Neural crest cell (in vitro differentiated cells): Measurements from ENCODE around the gene SSBP2. TPM values are rescaled to one million over a fixed set of nuclear protein-coding genes. Genes with fewer than 3 reads are reported as not detected.

Experiments used
- DNase-seq: peaks from one replicate; pipeline ENCODE4 v3.0.0; 2021; ENCODE audit warnings: low read depth, mixed read lengths, low spot score
- H3K27ac Mint-ChIP-seq: one replicate; pipeline ENCODE4 v1.8.0; 2021; ENCODE audit warnings: mild to moderate bottlenecking, mixed read lengths; ENCODE audit not compliant: unreplicated experiment
- H3K27me3 Mint-ChIP-seq: 2 replicates; pipeline ENCODE4 v1.8.0; 2021; ENCODE audit warnings: low read depth, mild to moderate bottlenecking, mixed read lengths
- H3K36me3 Mint-ChIP-seq: 2 replicates; pipeline ENCODE4 v1.8.0; 2021; ENCODE audit warnings: low read depth, mild to moderate bottlenecking, mixed read lengths
- H3K4me1 Mint-ChIP-seq: 2 replicates; pipeline ENCODE4 v1.8.0; 2021; ENCODE audit warnings: mixed read lengths
- H3K4me3 Mint-ChIP-seq: one replicate; pipeline ENCODE4 v1.8.0; 2021; ENCODE audit warnings: mild to moderate bottlenecking, mixed read lengths
- H3K9me3 Mint-ChIP-seq: 2 replicates; pipeline ENCODE4 v1.8.0; 2021; ENCODE audit warnings: mixed read lengths
- CTCF ChIP-seq: fragments of 200-600 bp; sonication (generic); conservative IDR thresholded peaks from 2 replicates; pipeline ENCODE4 v1.5.0; 2021; ENCODE audit warnings: antibody characterized with exemption, mild to moderate bottlenecking
- total RNA-seq: library from RNA; stranded (reverse); gene quantifications from 2 replicates; pipeline ENCODE4 v1.2.1, GENCODE V29; 2021

SSBP2 gene
- total RNA-seq, 1 donor from 2014 or later = 81.7 TPM

DNA sequence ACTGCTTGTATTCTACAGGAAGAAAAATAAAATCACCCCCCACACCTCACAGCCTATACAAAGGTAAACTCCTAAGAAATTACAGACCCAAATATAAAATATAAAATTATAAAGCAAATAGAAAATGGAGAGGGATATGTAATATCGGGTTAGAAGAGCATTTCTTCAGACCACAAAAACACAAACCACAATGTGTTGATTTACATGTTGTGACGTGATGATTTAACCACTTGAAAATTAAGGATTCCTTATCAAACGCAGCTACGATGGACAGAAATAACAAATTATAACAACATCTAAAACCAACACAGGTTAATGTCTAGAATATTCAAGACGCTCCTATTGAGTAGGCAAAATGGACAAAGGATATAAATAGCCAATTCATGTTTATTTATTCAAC lies 26.3 kb downstream of the SSBP2 start:
- Mint-ChIP-seq H3K27me3 (no peaks in the 10 kb centered on the region), H3K4me3 (no peak overlapping the region), H3K27ac (no peak overlapping the region), H3K4me1 (peaks cover 11% of the 10 kb centered on the region), H3K9me3 (no peaks in the 10 kb centered on the region), H3K36me3 (no peaks in the 10 kb centered on the region)
- no peak for DNase-seq
- TF ChIP-seq CTCF = no peak

DNA sequence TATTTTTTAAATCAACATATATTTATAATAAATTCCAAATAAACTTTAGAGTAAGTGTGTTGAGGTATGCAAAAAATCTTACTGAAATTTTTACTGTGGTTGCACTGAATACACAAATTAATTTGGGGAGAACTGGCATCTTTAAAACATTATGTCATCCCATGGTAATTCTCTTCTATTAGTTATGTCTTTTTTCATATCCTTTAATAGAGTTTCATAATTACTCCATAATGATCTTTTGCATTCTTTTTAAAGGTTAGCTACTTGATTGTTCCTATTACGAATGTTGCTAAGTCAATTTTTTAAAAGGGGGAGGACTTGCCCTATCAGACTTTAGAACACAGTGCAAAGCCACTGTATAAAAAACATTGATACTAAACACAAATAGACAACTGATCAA lies 26.8 kb downstream of the SSBP2 start:
- no peaks in the 10 kb centered on the region for H3K36me3 Mint-ChIP-seq
- no peaks in the 10 kb centered on the region for H3K9me3 Mint-ChIP-seq
- no peak overlapping the region for H3K27ac Mint-ChIP-seq
- H3K4me1 Mint-ChIP-seq = peaks cover 11% of the 10 kb centered on the region
- no peaks in the 10 kb centered on the region for H3K27me3 Mint-ChIP-seq
- no peak for TF ChIP-seq CTCF
- DNase-seq = no peak
- H3K4me3 Mint-ChIP-seq = no peak overlapping the region

GRCh38 chr5:81721049-81721448 lies 29.8 kb downstream of the SSBP2 start:
- Mint-ChIP-seq H3K27ac (peak overlapping the region; percentile 30), H3K4me3 (no peak overlapping the region), H3K9me3 (no peaks in the 10 kb centered on the region), H3K36me3 (no peaks in the 10 kb centered on the region), H3K4me1 (peaks cover 18% of the 10 kb centered on the region), H3K27me3 (no peaks in the 10 kb centered on the region)
- DNase-seq = no peak
- no peak for TF ChIP-seq CTCF

DNA sequence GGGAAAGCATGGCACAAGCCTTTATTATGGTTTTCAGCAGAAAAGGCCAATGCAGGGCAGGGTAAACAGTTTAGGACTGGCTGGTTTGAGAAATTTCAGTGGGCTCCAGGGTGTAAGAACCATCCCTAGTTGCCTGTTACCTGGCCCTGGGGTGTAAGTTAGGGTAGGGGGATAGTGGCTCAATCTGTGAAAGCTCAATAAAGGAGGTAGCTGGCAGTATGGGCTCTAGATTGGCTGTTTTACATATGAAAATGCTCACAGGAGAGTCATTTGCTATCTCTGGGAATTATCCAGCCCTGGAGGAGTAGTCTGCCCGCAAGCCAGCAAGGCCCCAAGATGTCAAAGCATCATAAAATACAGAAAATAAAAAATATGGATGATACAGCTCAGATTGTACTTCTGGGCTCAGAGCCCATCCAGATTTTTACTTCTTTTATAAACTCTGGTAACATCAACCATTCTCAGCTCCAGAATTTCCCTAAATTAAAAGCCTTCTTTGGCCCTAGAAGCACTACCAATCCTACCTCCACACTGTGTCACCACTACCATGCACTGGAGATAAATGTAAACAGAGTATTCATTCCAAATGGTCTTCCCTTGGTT lies 31.1 kb downstream of the SSBP2 start:
- H3K36me3 Mint-ChIP-seq = peaks cover under 1% of the 10 kb centered on the region
- no peaks in the 10 kb centered on the region for H3K9me3 Mint-ChIP-seq
- no peak overlapping the region for H3K27ac Mint-ChIP-seq
- peaks cover 12% of the 10 kb centered on the region for H3K4me1 Mint-ChIP-seq
- no peaks in the 10 kb centered on the region for H3K27me3 Mint-ChIP-seq
- TF ChIP-seq CTCF = no peak
- no peak for DNase-seq
- H3K4me3 Mint-ChIP-seq = no peak overlapping the region

DNA sequence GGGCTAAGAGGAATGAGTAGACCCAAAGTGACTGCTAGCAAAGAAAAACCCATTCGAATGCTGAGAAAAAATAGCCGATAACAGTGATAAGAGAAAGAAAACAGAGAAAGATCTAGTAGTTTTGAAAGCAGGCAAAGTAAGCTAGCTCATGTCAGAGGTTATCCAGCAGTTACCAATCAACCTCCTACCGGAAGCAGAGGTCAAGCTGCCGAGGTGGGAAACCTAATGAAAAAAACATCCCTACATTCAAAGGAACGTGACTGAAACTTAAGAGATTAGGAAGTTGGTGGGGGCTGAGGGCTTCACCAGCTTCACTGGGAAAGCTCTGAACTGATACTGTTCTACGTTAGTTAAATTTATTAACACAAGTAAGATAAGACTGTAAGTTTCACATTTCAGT lies 32.6 kb downstream of the SSBP2 start:
- no peak for TF ChIP-seq CTCF
- Mint-ChIP-seq H3K9me3 (no peaks in the 10 kb centered on the region), H3K36me3 (peaks cover 9% of the 10 kb centered on the region), H3K4me1 (peaks cover 11% of the 10 kb centered on the region), H3K27me3 (no peaks in the 10 kb centered on the region), H3K4me3 (no peak overlapping the region), H3K27ac (peak overlapping the region; percentile 8)
- no peak for DNase-seq

- Mint-ChIP-seq H3K4me1 (peaks cover 11% of the 10 kb centered on the region), H3K4me3 (no peak overlapping the region), H3K36me3 (peaks cover 9% of the 10 kb centered on the region), H3K9me3 (no peaks in the 10 kb centered on the region), H3K27ac (no peak overlapping the region), H3K27me3 (no peaks in the 10 kb centered on the region)
- no peak for DNase-seq
- no peak for TF ChIP-seq CTCF
These were observed 33.0 kb downstream of the SSBP2 start for GRCh38 chr5:81717860-81718259.
